ENCODE results near the gene HSP90B1.

Gene HSP90B1

DNA sequence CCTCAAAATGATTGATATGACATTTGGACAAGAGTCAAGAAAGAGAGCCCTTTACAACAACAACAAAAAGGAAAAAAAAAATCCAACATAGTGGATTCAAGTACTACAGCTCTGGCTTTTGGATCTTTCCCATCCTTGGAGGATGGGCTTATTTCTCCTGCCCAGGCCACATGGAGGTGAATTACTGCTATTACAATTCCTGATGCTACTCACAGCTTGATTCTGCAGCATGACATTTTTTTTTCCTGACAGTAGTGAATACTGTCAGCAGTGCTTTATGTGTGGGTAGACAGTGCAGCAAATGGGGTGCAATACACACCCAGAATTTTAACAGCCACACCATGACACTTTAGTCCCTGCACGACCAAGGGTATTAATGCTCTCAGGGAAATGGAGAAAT lies 42.5 kb upstream of the HSP90B1 start:
- TF ChIP-seq, protein P1, sequence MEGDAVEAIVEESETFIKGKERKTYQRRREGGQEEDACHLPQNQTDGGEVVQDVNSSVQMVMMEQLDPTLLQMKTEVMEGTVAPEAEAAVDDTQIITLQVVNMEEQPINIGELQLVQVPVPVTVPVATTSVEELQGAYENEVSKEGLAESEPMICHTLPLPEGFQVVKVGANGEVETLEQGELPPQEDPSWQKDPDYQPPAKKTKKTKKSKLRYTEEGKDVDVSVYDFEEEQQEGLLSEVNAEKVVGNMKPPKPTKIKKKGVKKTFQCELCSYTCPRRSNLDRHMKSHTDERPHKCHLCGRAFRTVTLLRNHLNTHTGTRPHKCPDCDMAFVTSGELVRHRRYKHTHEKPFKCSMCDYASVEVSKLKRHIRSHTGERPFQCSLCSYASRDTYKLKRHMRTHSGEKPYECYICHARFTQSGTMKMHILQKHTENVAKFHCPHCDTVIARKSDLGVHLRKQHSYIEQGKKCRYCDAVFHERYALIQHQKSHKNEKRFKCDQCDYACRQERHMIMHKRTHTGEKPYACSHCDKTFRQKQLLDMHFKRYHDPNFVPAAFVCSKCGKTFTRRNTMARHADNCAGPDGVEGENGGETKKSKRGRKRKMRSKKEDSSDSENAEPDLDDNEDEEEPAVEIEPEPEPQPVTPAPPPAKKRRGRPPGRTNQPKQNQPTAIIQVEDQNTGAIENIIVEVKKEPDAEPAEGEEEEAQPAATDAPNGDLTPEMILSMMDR (conservative IDR thresholded peaks at IDR 0.05; ENCODE audit: control insufficient read depth, insufficient read depth, low read depth, low read length) = no peak
- peak; percentile 22 for DNase-seq (ENCODE audit: low read depth)
- no peak overlapping the region for H3K4me3 ChIP-seq (ENCODE audit: control insufficient read depth, low read depth, low read length)

DNA sequence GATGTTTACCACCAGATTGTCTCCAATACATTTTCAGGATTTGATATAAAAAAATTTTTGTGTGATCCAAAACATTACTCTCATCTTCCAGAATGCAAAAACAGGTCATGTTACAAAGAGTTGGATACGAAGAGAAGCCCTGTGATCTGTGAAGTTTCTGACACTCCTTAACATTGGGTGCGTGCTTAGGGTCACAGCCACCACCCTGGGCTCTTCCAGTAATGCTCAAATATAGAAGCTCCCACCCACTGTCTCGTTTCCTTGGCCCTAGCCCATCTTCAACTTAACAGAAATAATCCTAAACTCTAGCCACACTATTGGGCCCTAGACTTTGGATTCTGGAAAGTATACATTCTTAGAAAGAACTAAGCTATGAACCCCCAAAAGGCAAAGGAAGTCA lies 32.9 kb upstream of the HSP90B1 start:
- TF ChIP-seq, protein P1 (conservative IDR thresholded peaks at IDR 0.05; ENCODE audit: control insufficient read depth, insufficient read depth, low read depth, low read length) = no peak
- DNase-seq (ENCODE audit: low read depth) = no peak

DNA sequence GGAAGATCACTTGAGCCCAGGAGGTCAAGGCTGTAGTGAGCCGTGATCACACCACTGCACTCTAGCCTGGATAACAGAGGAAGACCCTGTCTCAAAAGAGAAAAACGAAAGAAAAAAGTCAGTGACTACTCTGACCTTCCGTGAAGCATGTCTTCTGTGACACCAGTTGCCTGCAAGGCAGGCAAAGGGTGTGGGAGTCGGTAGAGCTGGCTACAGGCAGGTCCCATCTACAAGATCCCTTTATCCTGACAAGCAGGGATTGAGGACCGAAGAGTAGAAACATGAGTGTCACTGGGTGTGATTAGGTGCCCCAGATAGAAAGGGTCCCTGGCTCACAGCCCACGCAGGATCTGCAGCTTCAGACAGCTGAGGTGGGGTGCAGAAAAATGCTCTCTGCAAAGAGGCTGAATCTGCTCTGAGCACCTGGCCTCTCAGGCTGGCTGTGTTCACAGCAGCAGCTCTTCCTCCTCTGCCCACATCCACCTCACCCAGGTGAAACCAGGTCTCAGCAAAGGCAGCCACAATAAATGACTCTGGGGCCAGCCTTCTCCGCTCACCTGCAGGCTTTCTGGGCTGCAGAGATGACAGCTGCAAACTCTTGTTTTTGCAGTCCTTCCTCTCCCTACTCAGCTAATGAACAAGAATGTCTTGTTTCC lies 28.6 kb upstream of the HSP90B1 start:
- TF ChIP-seq, protein P1 (conservative IDR thresholded peaks at IDR 0.05; ENCODE audit: control insufficient read depth, insufficient read depth, low read depth, low read length) = no peak
- no peak for DNase-seq (ENCODE audit: low read depth)
- H3K4me3 ChIP-seq (ENCODE audit: control insufficient read depth, low read depth, low read length) = no peak overlapping the region

More for the DNA sequence above, 32.9 kb upstream of the HSP90B1 start:
- no peak overlapping the region for H3K4me3 ChIP-seq (ENCODE audit: control insufficient read depth, low read depth, low read length)

DNA sequence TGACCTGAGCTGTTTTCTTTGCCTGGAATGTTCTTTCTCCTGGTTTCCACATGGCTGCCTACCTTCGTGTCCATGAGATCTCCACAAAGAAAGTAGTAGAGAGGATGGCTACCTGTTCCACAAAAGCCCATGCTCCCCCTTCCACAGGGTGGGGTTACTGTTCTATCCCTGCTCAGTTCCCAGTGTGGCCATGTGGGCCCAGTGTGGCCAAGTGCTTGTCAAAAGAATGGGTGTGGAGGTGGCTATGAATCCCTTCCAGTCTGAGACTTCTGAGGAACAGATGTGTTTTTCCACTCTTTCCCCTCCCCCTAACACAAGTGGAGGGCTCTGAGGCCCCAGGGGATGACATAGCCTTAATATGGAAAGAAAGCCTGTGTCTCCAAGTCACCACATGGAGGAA lies 26.2 kb upstream of the HSP90B1 start:
- TF ChIP-seq, protein P1 (conservative IDR thresholded peaks at IDR 0.05; ENCODE audit: control insufficient read depth, insufficient read depth, low read depth, low read length) = no peak
- H3K4me3 ChIP-seq (ENCODE audit: control insufficient read depth, low read depth, low read length) = no peak overlapping the region
- DNase-seq (ENCODE audit: low read depth) = no peak

DNA sequence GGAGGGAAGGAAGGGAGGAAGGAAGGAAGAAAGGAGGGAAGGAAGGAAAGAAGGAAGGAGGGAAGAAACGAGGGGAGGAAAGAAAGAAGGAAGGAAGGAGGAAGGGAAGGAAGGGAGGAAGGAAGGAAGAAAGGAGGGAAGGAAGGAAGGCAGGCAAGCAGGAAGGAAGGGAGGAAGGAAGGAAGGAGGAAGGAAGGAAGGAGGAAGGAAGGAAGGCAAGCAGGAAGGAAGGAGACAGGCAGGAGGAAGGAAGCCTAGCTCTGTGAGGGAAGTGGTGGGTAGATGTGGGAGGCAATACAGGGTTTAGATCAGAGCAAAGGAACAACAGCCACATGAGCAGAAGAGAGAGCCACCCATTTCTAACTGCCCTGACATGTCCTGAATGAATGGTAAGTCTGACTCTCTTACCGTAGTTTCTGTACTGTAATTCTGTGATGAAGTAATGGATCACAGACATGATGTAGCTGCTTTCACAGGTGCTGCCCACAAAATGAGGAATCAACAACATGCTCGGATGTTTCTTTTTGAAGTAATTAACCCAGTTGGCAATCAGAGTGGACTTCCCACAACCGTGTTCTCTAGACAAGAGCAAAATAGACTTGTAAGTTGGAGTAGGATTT lies 24.4 kb upstream of the HSP90B1 start:
- no peak overlapping the region for H3K4me3 ChIP-seq (ENCODE audit: control insufficient read depth, low read depth, low read length)
- TF ChIP-seq, protein P1 (conservative IDR thresholded peaks at IDR 0.05; ENCODE audit: control insufficient read depth, insufficient read depth, low read depth, low read length) = no peak
- DNase-seq (ENCODE audit: low read depth) = no peak

DNA sequence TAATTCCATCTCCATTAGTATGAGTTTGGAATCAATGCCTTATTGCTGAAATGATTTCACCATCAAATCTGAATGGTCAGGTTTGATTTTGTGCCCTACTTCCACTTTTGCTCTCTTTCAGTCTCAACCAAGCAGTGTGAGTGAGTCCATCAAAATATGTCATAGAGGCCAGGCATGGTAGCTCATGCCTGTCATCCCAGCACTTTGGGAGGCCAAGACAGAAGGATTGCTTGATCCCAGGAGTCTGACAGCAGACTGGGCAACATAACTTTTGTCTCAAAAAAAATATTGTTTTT lies 22.0 kb upstream of the HSP90B1 start:
- TF ChIP-seq, protein P1 (conservative IDR thresholded peaks at IDR 0.05; ENCODE audit: control insufficient read depth, insufficient read depth, low read depth, low read length) = no peak
- no peak overlapping the region for H3K4me3 ChIP-seq (ENCODE audit: control insufficient read depth, low read depth, low read length)
- DNase-seq (ENCODE audit: low read depth) = no peak
